ENCODE data around the gene VMP1.
"Not testable (repeated sequence)": the region's sequence is repeated elsewhere in the genome, so short reads cannot be mapped to it uniquely, and the experiment has no call there.

GRCh38 chr17:59806322-59806721 is 98.9 kb downstream of the VMP1 start:
- TF ChIP-seq, protein P1, sequence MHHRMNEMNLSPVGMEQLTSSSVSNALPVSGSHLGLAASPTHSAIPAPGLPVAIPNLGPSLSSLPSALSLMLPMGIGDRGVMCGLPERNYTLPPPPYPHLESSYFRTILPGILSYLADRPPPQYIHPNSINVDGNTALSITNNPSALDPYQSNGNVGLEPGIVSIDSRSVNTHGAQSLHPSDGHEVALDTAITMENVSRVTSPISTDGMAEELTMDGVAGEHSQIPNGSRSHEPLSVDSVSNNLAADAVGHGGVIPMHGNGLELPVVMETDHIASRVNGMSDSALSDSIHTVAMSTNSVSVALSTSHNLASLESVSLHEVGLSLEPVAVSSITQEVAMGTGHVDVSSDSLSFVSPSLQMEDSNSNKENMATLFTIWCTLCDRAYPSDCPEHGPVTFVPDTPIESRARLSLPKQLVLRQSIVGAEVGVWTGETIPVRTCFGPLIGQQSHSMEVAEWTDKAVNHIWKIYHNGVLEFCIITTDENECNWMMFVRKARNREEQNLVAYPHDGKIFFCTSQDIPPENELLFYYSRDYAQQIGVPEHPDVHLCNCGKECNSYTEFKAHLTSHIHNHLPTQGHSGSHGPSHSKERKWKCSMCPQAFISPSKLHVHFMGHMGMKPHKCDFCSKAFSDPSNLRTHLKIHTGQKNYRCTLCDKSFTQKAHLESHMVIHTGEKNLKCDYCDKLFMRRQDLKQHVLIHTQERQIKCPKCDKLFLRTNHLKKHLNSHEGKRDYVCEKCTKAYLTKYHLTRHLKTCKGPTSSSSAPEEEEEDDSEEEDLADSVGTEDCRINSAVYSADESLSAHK (CRISPR knock-in tag; IDR thresholded peaks at IDR 0.05; ENCODE audit: borderline replicate concordance), result not testable (repeated sequence)
- TF ChIP-seq RFX5 (IDR thresholded peaks at IDR 0.05; ENCODE audit: low read depth, low read length); ZNF563 (CRISPR knock-in tag; IDR thresholded peaks at IDR 0.05); HMG20A (CRISPR knock-in tag; IDR thresholded peaks at IDR 0.05; ENCODE audit: borderline replicate concordance); NONO (IDR thresholded peaks at IDR 0.05); NONO (CRISPR knock-in tag; conservative IDR thresholded peaks at IDR 0.05); ZSCAN12 (CRISPR knock-in tag; IDR thresholded peaks at IDR 0.05); POLR2A (IDR thresholded peaks at IDR 0.05; ENCODE audit: insufficient read depth in 1 of 2, low read depth in 2 of 2, low read length in 2 of 2); FIP1L1 (IDR thresholded peaks at IDR 0.05; ENCODE audit: borderline replicate concordance, insufficient read depth, low read depth, low read length): not testable (repeated sequence)
- TF ChIP-seq, protein P2, sequence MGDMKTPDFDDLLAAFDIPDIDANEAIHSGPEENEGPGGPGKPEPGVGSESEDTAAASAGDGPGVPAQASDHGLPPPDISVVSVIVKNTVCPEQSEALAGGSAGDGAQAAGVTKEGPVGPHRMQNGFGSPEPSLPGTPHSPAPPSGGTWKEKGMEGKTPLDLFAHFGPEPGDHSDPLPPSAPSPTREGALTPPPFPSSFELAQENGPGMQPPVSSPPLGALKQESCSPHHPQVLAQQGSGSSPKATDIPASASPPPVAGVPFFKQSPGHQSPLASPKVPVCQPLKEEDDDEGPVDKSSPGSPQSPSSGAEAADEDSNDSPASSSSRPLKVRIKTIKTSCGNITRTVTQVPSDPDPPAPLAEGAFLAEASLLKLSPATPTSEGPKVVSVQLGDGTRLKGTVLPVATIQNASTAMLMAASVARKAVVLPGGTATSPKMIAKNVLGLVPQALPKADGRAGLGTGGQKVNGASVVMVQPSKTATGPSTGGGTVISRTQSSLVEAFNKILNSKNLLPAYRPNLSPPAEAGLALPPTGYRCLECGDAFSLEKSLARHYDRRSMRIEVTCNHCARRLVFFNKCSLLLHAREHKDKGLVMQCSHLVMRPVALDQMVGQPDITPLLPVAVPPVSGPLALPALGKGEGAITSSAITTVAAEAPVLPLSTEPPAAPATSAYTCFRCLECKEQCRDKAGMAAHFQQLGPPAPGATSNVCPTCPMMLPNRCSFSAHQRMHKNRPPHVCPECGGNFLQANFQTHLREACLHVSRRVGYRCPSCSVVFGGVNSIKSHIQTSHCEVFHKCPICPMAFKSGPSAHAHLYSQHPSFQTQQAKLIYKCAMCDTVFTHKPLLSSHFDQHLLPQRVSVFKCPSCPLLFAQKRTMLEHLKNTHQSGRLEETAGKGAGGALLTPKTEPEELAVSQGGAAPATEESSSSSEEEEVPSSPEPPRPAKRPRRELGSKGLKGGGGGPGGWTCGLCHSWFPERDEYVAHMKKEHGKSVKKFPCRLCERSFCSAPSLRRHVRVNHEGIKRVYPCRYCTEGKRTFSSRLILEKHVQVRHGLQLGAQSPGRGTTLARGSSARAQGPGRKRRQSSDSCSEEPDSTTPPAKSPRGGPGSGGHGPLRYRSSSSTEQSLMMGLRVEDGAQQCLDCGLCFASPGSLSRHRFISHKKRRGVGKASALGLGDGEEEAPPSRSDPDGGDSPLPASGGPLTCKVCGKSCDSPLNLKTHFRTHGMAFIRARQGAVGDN (CRISPR knock-in tag; IDR thresholded peaks at IDR 0.05), result not testable (repeated sequence)
